HepG2 (cell line): Measurements from ENCODE around the gene F7. TPM values are rescaled to one million over a fixed set of nuclear protein-coding genes. Genes with fewer than 3 reads are reported as not detected.
A peak's percentile ranks its signal among the peaks of the same experiment; 100 is the strongest.

Experiments
- FLYWCH1 ChIP-seq: sonication (generic); formaldehyde crosslinking; IDR thresholded peaks from 2 replicates; pipeline ENCODE4 v1.8.1; 2023; ENCODE audit warnings: mild to moderate bottlenecking, missing genetic modification reagents
- KLF9 ChIP-seq: IDR thresholded peaks from 2 replicates; pipeline ENCODE4 v1.6.1; 2016; ENCODE audit warnings: low read depth
- MAFK ChIP-seq, 2 experiments: IDR thresholded peaks in 1 of 2; conservative IDR thresholded peaks in 1 of 2; 2 replicates each; pipeline ENCODE4 v1.6.1; 2011; ENCODE audit warnings: improper control_type of control experiment in 2 of 2, low read length in 2 of 2
- MBD4 ChIP-seq: IDR thresholded peaks from 2 replicates; pipeline ENCODE4 v1.6.1; 2012; ENCODE audit warnings: low read length, inconsistent platforms, borderline replicate concordance
- PCBP2 ChIP-seq: fragments of 200-400 bp; formaldehyde crosslinking; optimal IDR thresholded peaks from 2 replicates; pipeline ENCODE3; 2018; ENCODE audit warnings: low read length, low read depth; ENCODE audit not compliant: poor library complexity, severe bottlenecking
- PPARG ChIP-seq: conservative IDR thresholded peaks from 2 replicates; pipeline ENCODE4 v1.6.1; 2016; ENCODE audit warnings: missing biosample characterization, missing genetic modification reagents
- SIX1 ChIP-seq: sonication (generic); formaldehyde crosslinking; IDR thresholded peaks from 2 replicates; pipeline ENCODE4 v1.4.0; 2020; ENCODE audit warnings: missing genetic modification reagents, borderline replicate concordance
- SRF ChIP-seq: IDR thresholded peaks from 2 replicates; pipeline ENCODE4 v1.6.1; 2011; ENCODE audit warnings: mild to moderate bottlenecking, low read depth, low read length, moderate library complexity
- ZKSCAN1 ChIP-seq: fragments of 150-350 bp; IDR thresholded peaks from 2 replicates; pipeline ENCODE4 v1.6.1; 2014; ENCODE audit warnings: low read length
- ZNF101 ChIP-seq: sonication (generic); formaldehyde crosslinking; IDR thresholded peaks from 2 replicates; pipeline ENCODE4 v1.4.0; 2020; ENCODE audit warnings: mild to moderate bottlenecking, low read depth, missing genetic modification reagents, borderline replicate concordance
- ZNF12 ChIP-seq: sonication (generic); formaldehyde crosslinking; IDR thresholded peaks from 2 replicates; pipeline ENCODE4 v1.5.0; 2020; ENCODE audit warnings: missing genetic modification reagents
- ZNF124 ChIP-seq: sonication (generic); formaldehyde crosslinking; IDR thresholded peaks from 2 replicates; pipeline ENCODE4 v1.4.0; 2020; ENCODE audit warnings: missing genetic modification reagents
- ZNF30 ChIP-seq: sonication (generic); formaldehyde crosslinking; IDR thresholded peaks from 2 replicates; pipeline ENCODE4 v1.5.0; 2020; ENCODE audit warnings: mild to moderate bottlenecking, missing genetic modification reagents
- ZNF816 ChIP-seq: sonication (generic); formaldehyde crosslinking; IDR thresholded peaks from 2 replicates; pipeline ENCODE4 v1.8.0; 2022; ENCODE audit warnings: missing genetic modification reagents, mild to moderate bottlenecking, borderline replicate concordance
- ZSCAN12 ChIP-seq: sonication (generic); formaldehyde crosslinking; IDR thresholded peaks from 2 replicates; pipeline ENCODE4 v1.9.0; 2021; ENCODE audit warnings: mild to moderate bottlenecking, missing genetic modification reagents
- ZSCAN31 ChIP-seq: sonication (generic); formaldehyde crosslinking; IDR thresholded peaks from 2 replicates; pipeline ENCODE4 v1.5.0; 2020; ENCODE audit warnings: low read depth, mild to moderate bottlenecking, missing genetic modification reagents
- polyA plus RNA-seq, 8 experiments: library from polyadenylated mRNA; depleted of rRNA in 3 of 8; stranded (reverse) in 7 of 8; unstranded in 1 of 8; fragments of >200 nt; fragmentation: Illumina TruSeq in 4 of 8; extraction: Trizol in 4 of 8; gene quantifications; 2 replicates each; pipeline versions ENCODE4 v1.2.1 to v1.2.3, GENCODE V29; 2011 to 2016; ENCODE audit warnings: low read depth in 4 of 8, missing spikeins in 1 of 8, mixed read lengths in 1 of 8; ENCODE audit not compliant: insufficient read depth in 1 of 8
- total RNA-seq, 5 experiments: library from RNA; depleted of rRNA; stranded (reverse); fragments of >200 nt; fragmentation: Illumina TruSeq; extraction: Trizol; gene quantifications; 2 replicates each; pipeline ENCODE4 v1.2.3, GENCODE V29; 2016; ENCODE audit warnings: low read depth in 1 of 5
- TF ChIP-seq, protein P1 (sequence below): sonication (generic); formaldehyde crosslinking; IDR thresholded peaks from 2 replicates; pipeline ENCODE4 v1.4.0; 2020; ENCODE audit warnings: missing genetic modification reagents
- TF ChIP-seq, protein P2 (sequence below): sonication (generic); formaldehyde crosslinking; IDR thresholded peaks from 2 replicates; pipeline ENCODE4 v1.5.0; 2020; ENCODE audit warnings: mild to moderate bottlenecking, missing genetic modification reagents
- TF ChIP-seq, protein P3 (sequence below): sonication (generic); formaldehyde crosslinking; IDR thresholded peaks from 2 replicates; pipeline ENCODE4 v1.4.0; 2020; ENCODE audit warnings: missing genetic modification reagents

F7 gene
- total and polyA plus RNA-seq, 2 of the 13 experiments (the other 11 are each of a cell fraction or from before 2014, with no cell fraction given): 12.6 to 26.5 TPM

DNA sequence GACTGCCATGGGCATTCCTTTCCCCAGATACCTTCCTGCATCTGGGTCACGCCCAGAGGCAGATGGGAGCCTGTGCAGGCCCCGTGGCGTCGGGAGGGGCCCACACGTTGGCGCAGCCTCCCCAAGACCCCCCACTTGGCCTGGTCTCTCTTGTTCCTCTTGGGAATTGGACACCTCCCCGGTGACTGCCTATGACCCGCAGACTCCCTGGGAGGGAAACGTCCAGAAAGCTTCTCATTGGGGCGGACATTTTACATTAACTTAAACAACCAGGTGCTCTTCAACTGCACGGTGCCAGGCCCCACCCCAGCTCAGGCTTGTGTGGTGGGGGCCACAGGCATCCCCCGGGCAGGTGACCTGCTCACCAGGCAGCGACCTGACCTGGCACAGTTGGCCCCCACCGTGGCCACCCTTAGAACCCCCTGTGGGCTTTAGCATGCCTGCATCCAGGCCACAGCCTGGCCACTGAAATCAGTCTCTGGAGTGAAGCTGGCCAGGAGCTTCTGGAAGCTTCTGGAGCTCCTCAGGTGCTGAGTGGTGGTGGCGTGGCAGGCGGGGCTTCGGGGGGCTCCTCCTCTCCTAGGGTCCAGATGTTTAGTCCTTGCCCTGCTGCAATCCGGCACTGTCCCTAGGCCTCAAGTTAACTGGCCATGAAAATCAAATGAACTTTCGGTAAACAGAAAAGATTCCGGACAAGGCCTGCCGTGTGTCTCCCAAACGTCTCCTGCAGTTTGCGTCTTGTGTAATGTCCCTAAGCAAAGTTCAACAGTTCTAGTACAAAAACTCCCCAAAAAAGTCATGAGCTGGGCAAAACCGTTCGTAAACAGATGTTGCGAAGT lies 44.3 kb downstream of the F7 start (continued):
- TF ChIP-seq PPARG (CRISPR knock-in tag) (peak; percentile 57; the same call in 1 of the 2 replicates), ZSCAN12 (CRISPR knock-in tag) (0 out of 2 replicates have a peak, but pooled peaks have one; percentile 11), ZNF30 (no peak), MBD4 (no peak), PCBP2 (no peak), ZSCAN31 (CRISPR knock-in tag) (peak; percentile 94), ZNF101 (no peak), ZNF12 (CRISPR knock-in tag) (no peak; the same call in 1 of the 2 replicates), SRF (no peak), MAFK (conservative IDR thresholded peaks at IDR 0.05 in 1 of 2, IDR thresholded peaks at IDR 0.05 in 1 of 2; ENCODE audit: low read length in 2 of 2) (peak; percentile 62 to 68), KLF9 (0 out of 2 replicates have a peak, but pooled peaks have one; percentile 65), SIX1 (CRISPR knock-in tag) (no peak), FLYWCH1 (CRISPR knock-in tag) (0 out of 2 replicates have a peak, but pooled peaks have one; percentile 47), ZNF816 (no peak), ZNF124 (no peak; the same call in 1 of the 2 replicates), ZKSCAN1 (no peak)
- TF ChIP-seq, protein P1, sequence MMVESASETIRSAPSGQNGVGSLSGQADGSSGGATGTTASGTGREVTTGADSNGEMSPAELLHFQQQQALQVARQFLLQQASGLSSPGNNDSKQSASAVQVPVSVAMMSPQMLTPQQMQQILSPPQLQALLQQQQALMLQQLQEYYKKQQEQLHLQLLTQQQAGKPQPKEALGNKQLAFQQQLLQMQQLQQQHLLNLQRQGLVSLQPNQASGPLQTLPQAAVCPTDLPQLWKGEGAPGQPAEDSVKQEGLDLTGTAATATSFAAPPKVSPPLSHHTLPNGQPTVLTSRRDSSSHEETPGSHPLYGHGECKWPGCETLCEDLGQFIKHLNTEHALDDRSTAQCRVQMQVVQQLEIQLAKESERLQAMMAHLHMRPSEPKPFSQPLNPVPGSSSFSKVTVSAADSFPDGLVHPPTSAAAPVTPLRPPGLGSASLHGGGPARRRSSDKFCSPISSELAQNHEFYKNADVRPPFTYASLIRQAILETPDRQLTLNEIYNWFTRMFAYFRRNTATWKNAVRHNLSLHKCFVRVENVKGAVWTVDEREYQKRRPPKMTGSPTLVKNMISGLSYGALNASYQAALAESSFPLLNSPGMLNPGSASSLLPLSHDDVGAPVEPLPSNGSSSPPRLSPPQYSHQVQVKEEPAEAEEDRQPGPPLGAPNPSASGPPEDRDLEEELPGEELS: peak; percentile 93
- TF ChIP-seq, protein P2, sequence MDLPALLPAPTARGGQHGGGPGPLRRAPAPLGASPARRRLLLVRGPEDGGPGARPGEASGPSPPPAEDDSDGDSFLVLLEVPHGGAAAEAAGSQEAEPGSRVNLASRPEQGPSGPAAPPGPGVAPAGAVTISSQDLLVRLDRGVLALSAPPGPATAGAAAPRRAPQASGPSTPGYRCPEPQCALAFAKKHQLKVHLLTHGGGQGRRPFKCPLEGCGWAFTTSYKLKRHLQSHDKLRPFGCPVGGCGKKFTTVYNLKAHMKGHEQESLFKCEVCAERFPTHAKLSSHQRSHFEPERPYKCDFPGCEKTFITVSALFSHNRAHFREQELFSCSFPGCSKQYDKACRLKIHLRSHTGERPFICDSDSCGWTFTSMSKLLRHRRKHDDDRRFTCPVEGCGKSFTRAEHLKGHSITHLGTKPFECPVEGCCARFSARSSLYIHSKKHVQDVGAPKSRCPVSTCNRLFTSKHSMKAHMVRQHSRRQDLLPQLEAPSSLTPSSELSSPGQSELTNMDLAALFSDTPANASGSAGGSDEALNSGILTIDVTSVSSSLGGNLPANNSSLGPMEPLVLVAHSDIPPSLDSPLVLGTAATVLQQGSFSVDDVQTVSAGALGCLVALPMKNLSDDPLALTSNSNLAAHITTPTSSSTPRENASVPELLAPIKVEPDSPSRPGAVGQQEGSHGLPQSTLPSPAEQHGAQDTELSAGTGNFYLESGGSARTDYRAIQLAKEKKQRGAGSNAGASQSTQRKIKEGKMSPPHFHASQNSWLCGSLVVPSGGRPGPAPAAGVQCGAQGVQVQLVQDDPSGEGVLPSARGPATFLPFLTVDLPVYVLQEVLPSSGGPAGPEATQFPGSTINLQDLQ (CRISPR knock-in tag): 0 out of 2 replicates have a peak, but pooled peaks have one; percentile 48
- TF ChIP-seq, protein P3, sequence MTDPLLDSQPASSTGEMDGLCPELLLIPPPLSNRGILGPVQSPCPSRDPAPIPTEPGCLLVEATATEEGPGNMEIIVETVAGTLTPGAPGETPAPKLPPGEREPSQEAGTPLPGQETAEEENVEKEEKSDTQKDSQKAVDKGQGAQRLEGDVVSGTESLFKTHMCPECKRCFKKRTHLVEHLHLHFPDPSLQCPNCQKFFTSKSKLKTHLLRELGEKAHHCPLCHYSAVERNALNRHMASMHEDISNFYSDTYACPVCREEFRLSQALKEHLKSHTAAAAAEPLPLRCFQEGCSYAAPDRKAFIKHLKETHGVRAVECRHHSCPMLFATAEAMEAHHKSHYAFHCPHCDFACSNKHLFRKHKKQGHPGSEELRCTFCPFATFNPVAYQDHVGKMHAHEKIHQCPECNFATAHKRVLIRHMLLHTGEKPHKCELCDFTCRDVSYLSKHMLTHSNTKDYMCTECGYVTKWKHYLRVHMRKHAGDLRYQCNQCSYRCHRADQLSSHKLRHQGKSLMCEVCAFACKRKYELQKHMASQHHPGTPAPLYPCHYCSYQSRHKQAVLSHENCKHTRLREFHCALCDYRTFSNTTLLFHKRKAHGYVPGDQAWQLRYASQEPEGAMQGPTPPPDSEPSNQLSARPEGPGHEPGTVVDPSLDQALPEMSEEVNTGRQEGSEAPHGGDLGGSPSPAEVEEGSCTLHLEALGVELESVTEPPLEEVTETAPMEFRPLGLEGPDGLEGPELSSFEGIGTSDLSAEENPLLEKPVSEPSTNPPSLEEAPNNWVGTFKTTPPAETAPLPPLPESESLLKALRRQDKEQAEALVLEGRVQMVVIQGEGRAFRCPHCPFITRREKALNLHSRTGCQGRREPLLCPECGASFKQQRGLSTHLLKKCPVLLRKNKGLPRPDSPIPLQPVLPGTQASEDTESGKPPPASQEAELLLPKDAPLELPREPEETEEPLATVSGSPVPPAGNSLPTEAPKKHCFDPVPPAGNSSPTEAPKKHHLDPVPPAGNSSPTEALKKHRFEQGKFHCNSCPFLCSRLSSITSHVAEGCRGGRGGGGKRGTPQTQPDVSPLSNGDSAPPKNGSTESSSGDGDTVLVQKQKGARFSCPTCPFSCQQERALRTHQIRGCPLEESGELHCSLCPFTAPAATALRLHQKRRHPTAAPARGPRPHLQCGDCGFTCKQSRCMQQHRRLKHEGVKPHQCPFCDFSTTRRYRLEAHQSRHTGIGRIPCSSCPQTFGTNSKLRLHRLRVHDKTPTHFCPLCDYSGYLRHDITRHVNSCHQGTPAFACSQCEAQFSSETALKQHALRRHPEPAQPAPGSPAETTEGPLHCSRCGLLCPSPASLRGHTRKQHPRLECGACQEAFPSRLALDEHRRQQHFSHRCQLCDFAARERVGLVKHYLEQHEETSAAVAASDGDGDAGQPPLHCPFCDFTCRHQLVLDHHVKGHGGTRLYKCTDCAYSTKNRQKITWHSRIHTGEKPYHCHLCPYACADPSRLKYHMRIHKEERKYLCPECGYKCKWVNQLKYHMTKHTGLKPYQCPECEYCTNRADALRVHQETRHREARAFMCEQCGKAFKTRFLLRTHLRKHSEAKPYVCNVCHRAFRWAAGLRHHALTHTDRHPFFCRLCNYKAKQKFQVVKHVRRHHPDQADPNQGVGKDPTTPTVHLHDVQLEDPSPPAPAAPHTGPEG: no peak
